Measurements from ENCODE around the gene SPAG17.

- TF ChIP-seq REST (tag by site-specific recombination; IDR thresholded peaks at IDR 0.05) = no peak
- no peak for TF ChIP-seq ATF2 (tag by site-specific recombination; IDR thresholded peaks at IDR 0.05; ENCODE audit: low read depth)
- no peak for TF ChIP-seq ZNF26 (tag by site-specific recombination; IDR thresholded peaks at IDR 0.05)
Observed at GRCh38 chr1:117930484-117930883, 254.5 kb downstream of the SPAG17 start.
